ENCODE measurements around the gene CFLAR. TPM values are rescaled to one million over a fixed set of nuclear protein-coding genes. Genes with fewer than 3 reads are reported as not detected.

The CFLAR gene
- total and polyA plus RNA-seq, 9 of the 15 experiments (the other 6 are each of a cell fraction or from before 2014, with no cell fraction given), result 27.5 to 102 (median 54.0) TPM

- peak; percentile 74 for TF ChIP-seq EP300 (IDR thresholded peaks at IDR 0.05; ENCODE audit: low read length)
- TF ChIP-seq GABPB1 (CRISPR knock-in tag; IDR thresholded peaks at IDR 0.05), result peak; percentile 34; the same call in 1 of the 2 replicates
- TF ChIP-seq ZNF431 (CRISPR knock-in tag; IDR thresholded peaks at IDR 0.05), result 0 out of 2 replicates have a peak, but pooled peaks have one; percentile 44
- no peak for TF ChIP-seq KAT7 (CRISPR knock-in tag; IDR thresholded peaks at IDR 0.05; ENCODE audit: borderline replicate concordance)
- TF ChIP-seq RBM34 (IDR thresholded peaks at IDR 0.05; ENCODE audit: borderline replicate concordance, insufficient read depth, low read length), result no peak
- TF ChIP-seq ZNF408 (CRISPR knock-in tag; IDR thresholded peaks at IDR 0.05; ENCODE audit: low read depth), result no peak
- TF ChIP-seq RAD51 (IDR thresholded peaks at IDR 0.05; ENCODE audit: borderline replicate concordance, low read depth), result peak; percentile 91
- no peak for TF ChIP-seq ZHX1 (conservative IDR thresholded peaks at IDR 0.05; ENCODE audit: low read length)
- no peak for TF ChIP-seq ZNF316 (IDR thresholded peaks at IDR 0.05)
- no peak for TF ChIP-seq KDM2B (CRISPR knock-in tag; IDR thresholded peaks at IDR 0.05)
- no peak for TF ChIP-seq RERE (CRISPR knock-in tag; IDR thresholded peaks at IDR 0.05; ENCODE audit: borderline replicate concordance)
- no peak for TF ChIP-seq PHF20 (IDR thresholded peaks at IDR 0.05; ENCODE audit: partially characterized antibody)
- TF ChIP-seq YY1 (IDR thresholded peaks at IDR 0.05; ENCODE audit: borderline replicate concordance in 1 of 3, control insufficient read depth in 1 of 3, extremely low read depth in 1 of 3, insufficient read depth in 3 of 3, insufficient read length in 1 of 3, insufficient replicate concordance in 2 of 3, low read depth in 1 of 3, low read length in 2 of 3), result no peak
- no peak for TF ChIP-seq ZBED1 (IDR thresholded peaks at IDR 0.05)
- 0 out of 2 replicates have a peak, but pooled peaks have one; percentile 65 for TF ChIP-seq HDAC2 (IDR thresholded peaks at IDR 0.05)
- no peak for TF ChIP-seq TEAD1 (CRISPR knock-in tag; IDR thresholded peaks at IDR 0.05)
- TF ChIP-seq YBX1 (IDR thresholded peaks at IDR 0.05), result no peak
- TF ChIP-seq ZFP91 (CRISPR knock-in tag; IDR thresholded peaks at IDR 0.05), result no peak
Observed at GRCh38 chr2:201158111-201158929, 42.4 kb downstream of the CFLAR start (continued).

All from K562 (cell line).